Stimulated activated CD8-positive, alpha-beta memory T cell treated with anti-CD3 and anti-CD28 coated beads, Interleukin-15, amount 100 ng/mL, for 4 hours (primary cell): ENCODE measurements around the gene PGA4.

Experiments
- DNase-seq, 2 donors: peaks; one replicate each; pipeline ENCODE4 v3.0.0-alpha.2; 2020; ENCODE audit warnings: low read depth in 2 of 2

The PGA4 gene

GRCh38 chr11:61279934-61280659 is 58.0 kb downstream of the PGA4 start:
- DNase-seq, result no peak

DNA sequence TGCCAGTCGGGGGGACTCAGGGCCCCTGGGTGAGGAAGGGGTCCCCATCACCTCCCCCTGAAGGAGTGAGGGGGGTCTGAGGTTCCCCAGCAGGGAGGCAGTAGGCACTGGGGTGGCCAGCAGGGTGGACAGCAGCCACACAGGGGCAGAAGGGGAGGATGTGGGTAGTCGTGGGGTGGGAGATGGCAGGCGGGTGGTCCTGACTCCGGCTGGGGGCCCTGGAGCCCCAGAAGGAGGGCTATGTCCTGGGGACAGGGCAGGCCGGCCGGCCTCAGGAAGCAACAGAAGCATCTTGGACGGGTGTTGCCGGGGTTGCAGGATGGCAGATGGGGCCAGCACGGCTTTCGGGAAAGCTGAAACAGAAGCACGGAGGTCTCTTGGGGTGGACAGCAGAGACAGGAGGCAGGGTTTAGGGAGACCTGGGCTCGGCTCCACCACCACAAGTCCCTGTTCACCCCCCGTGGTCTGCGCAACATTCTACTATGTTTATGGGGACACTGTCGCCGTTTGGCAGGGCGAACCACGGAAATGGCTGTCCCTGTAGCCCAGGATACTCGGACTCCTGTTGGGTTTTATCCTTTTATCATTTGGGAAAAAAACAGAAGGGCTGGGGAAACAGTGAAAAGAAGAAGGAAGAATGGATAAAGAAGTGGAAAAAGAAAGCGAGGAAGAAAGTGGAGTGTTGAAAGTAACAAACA is 58.9 kb downstream of the PGA4 start:
- DNase-seq, result no peak
